Astrocyte of the cerebellum (primary cell): Measurements from ENCODE around the gene STOM.
"Not testable (repeated sequence)": the region's sequence is repeated elsewhere in the genome, so short reads cannot be mapped to it uniquely, and the experiment has no call there.

Source experiments
- DNase-seq: peaks from one replicate; pipeline ENCODE4 v3.0.0-alpha.2; 2011; ENCODE audit warnings: low read depth
- H3K4me3 ChIP-seq: 2 replicates; pipeline ENCODE4 v1.5.1; 2011; ENCODE audit warnings: mild to moderate bottlenecking, low read depth, low read length, moderate library complexity
- CTCF ChIP-seq: IDR thresholded peaks from 2 replicates; pipeline ENCODE4 v1.5.1; 2012; ENCODE audit warnings: low read length, low read depth, moderate library complexity, mild to moderate bottlenecking; ENCODE audit errors: missing control alignments
- in situ Hi-C: cut with HindIII; loops from 2 replicates; pipeline ENCODE4 v1.10.0; 2017; ENCODE audit warnings: low sequenced_read_pairs

STOM gene

GRCh38 chr9:121398374-121398773 is 28.3 kb upstream of the STOM start:
- in situ Hi-C loops: no loop called here
- DNase-seq: peak; percentile 80
- H3K4me3 ChIP-seq: no peak overlapping the region
- no peak for TF ChIP-seq CTCF

GRCh38 chr9:121397277-121397676 is 27.2 kb upstream of the STOM start:
- DNase-seq, in situ Hi-C loops, H3K4me3 ChIP-seq: not testable (repeated sequence)

GRCh38 chr9:121395558-121395957 is 25.5 kb upstream of the STOM start:
- in situ Hi-C loops: no loop called here
- no peak overlapping the region for H3K4me3 ChIP-seq
- TF ChIP-seq CTCF: no peak
- DNase-seq: no peak

- no peak overlapping the region for H3K4me3 ChIP-seq
- DNase-seq: no peak
- TF ChIP-seq CTCF: no peak
- in situ Hi-C loops: no loop called here
These were observed 24.2 kb upstream of the STOM start for GRCh38 chr9:121394292-121394691.

GRCh38 chr9:121393318-121393717 is 23.3 kb upstream of the STOM start:
- in situ Hi-C loops: no loop called here

GRCh38 chr9:121390372-121390771 is 20.3 kb upstream of the STOM start:
- DNase-seq: no peak
- H3K4me3 ChIP-seq: no peak overlapping the region
- TF ChIP-seq CTCF: no peak
- in situ Hi-C loops: no loop called here

More at GRCh38 chr9:121393318-121393717, 23.3 kb upstream of the STOM start:
- no peak for TF ChIP-seq CTCF
- DNase-seq: no peak
- H3K4me3 ChIP-seq: no peak overlapping the region

GRCh38 chr9:121388140-121388905 is 18.3 kb upstream of the STOM start:
- in situ Hi-C loops: no loop called here
- no peak for TF ChIP-seq CTCF
- no peak overlapping the region for H3K4me3 ChIP-seq
- no peak for DNase-seq
